Astrocyte of the cerebellum (primary cell): Measurements from ENCODE around the gene AFDN.
A peak's percentile ranks its signal among the peaks of the same experiment; 100 is the strongest.

ENCODE experiments used
- DNase-seq: peaks from one replicate; pipeline ENCODE4 v3.0.0-alpha.2; 2011; ENCODE audit warnings: low read depth
- H3K4me3 ChIP-seq: 2 replicates; pipeline ENCODE4 v1.5.1; 2011; ENCODE audit warnings: mild to moderate bottlenecking, low read depth, low read length, moderate library complexity
- in situ Hi-C: cut with HindIII; loops from 2 replicates; pipeline ENCODE4 v1.10.0; 2017; ENCODE audit warnings: low sequenced_read_pairs
- TF ChIP-seq, protein P1 (sequence below): IDR thresholded peaks from 2 replicates; pipeline ENCODE4 v1.5.1; 2012; ENCODE audit warnings: low read length, low read depth, moderate library complexity, mild to moderate bottlenecking; ENCODE audit errors: missing control alignments

AFDN gene

DNA sequence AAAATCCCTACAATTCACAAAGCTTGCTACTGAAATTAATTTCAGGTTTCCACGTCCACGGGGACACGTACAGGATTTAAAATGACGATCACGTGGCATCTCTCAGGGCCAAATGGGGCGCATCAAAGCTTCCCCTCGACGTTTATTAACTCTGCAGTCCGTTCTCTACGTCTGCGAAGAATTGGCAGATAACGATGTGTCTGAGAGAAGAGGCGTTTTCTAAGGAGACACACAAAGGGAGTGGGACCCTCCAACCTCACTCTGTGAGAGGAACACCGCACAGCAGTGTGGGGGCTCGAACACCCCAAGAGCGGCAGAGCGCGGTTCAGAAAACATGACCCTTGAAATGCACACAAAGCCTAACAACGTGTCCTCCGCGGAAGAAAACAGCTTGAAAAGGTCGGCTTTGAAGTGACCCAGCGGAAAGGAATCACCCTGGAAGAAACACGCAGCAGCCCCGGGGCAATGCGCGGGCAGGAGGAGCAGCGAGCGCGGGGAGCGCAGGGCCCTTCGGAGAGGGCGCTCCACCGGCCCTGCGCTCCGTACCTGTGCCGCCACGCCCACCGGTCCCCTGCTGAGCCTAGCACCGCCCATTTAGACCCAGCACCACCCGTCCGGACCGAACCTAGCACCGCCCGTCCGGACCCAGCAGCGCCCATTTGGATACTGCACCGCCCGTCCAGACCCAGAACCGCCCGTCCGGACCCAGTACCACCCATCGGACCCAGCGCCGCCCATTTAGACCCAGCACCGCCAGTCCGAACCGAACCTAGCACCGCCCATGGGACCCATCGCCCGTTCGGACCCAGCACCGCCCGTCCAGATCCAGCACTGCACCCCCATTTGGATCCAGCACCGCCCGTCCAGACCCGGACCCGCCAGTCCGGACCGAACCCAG is 1.1 kb upstream of the AFDN start:
- peak overlapping the region; percentile 70 for H3K4me3 ChIP-seq
- TF ChIP-seq, protein P1, sequence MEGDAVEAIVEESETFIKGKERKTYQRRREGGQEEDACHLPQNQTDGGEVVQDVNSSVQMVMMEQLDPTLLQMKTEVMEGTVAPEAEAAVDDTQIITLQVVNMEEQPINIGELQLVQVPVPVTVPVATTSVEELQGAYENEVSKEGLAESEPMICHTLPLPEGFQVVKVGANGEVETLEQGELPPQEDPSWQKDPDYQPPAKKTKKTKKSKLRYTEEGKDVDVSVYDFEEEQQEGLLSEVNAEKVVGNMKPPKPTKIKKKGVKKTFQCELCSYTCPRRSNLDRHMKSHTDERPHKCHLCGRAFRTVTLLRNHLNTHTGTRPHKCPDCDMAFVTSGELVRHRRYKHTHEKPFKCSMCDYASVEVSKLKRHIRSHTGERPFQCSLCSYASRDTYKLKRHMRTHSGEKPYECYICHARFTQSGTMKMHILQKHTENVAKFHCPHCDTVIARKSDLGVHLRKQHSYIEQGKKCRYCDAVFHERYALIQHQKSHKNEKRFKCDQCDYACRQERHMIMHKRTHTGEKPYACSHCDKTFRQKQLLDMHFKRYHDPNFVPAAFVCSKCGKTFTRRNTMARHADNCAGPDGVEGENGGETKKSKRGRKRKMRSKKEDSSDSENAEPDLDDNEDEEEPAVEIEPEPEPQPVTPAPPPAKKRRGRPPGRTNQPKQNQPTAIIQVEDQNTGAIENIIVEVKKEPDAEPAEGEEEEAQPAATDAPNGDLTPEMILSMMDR = no peak
- no peak for DNase-seq
- in situ Hi-C loops = no loop called here

DNA sequence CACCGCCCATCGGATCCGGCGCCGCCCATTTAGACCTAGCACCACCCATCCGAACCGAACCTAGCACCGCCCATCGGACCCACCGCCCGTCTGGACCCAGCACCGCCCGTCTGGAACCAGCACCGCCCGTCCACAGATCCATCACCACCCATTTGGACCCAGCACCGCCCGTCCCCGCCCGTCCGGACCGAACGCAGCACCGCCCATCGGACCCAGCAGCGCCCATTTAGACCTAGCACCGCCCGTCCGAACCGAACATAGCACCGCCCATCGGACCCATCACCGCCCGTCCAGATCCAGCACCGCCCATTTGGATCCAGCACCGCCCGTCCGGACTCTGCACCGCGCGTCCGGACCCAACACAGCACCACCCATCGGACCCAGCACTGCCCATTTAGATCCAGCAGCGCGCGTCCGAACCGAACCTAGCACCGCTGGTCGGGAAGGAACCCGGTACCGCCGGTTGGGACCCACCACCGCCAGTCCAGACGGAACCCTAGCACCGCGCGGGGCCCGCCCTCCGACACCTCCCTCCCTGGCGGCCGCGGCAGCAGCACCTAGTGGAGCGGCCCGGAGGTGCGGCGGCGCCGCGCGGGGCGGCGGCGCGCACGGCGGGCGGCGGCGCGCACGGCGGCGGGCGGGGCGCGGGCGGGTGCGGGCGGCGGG is 348 bp upstream of the AFDN start:
- TF ChIP-seq, protein P1 = peak; percentile 45
- no peak for DNase-seq
- in situ Hi-C loops = no loop called here
- H3K4me3 ChIP-seq = peak overlapping the region; percentile 70

DNA sequence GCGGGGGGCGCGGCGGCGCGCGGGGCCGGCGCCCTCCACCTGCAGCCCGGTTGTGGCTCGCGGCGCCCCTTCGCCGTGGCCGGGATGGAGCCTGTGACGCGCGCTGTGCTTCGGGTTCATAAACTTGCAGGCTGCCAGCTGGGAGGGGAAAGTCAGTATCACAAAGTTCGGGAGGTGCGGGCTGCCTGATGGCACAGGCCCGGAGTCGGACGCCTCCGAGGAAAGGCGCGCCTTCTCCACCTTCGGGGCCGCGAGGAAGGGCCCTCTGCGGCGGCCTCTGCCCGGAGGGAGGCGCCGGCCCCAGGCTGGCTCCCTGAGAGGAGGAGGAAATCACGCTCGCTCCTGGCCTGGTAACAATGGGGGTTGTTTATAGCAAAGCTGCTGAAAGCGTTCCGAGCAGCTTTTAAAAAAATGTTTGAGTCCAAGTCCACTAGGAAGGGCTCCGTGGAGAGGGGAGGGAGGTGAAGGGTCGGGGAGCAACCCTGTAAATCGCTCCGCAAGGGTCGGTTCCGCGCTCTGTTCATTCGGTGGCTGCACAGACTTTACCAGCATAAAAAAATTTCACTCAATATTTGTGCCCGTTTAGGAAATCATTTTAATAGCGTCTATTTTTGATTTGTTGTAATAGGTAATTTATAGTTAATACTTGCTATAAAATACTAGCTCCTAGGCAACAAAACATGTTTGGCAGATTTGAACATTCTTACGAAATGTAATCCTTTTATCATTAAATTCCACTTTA is 1.0 kb downstream of the AFDN start:
- in situ Hi-C loops = no loop called here
- TF ChIP-seq, protein P1 = peak; percentile 9
- peak overlapping the region; percentile 70 for H3K4me3 ChIP-seq
- no peak for DNase-seq

DNA sequence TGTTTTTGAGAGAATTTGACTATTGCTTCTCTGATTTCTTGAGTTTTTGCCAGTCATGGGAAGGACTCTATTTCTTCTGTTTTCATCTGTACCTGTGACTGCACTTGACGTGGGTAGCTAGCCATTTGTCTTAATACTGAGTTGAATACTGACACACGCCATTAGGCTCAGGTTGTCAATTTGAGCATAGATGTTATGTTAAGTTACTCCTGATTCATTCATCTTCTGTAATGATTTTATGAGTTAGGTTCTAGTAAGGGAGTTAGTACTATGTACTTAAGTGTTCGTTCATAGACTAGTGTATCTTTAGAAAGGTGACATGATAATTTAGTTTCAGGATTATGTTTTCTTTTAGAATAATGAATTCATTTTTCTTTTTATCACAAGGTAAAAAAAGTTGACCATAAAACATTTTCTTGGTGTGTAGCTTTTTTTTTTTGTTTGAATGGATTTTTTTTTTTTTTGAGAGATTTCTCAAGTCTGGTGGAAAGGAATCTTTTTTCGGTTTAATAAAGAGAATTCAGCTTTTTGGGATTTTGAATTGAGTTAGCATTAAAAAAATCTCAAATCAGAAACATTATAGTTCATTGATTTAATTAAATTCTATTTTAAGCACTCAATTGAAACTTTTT is 1.7 kb downstream of the AFDN start:
- in situ Hi-C loops = no loop called here
- no peak for DNase-seq
- H3K4me3 ChIP-seq = peak overlapping the region; percentile 70
- TF ChIP-seq, protein P1 = no peak

DNA sequence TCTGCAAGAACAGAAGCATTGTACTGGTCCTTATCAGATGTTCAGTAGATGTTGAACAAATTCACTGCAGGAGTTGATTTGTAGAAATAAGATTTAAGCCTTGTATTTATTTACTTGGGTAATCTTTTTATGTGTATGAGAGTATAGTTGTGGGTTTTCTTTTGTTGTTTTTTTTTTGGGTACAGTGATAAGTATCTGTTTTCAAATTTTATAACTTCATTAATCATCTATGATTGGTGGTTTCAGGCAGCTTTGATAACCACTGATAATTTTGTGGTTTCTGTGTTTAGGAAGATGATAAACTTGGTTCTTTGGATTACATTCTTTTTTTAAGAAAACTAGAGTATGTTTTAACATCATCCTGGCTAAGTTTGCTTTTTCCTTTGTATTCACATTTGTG is 2.8 kb downstream of the AFDN start:
- DNase-seq = no peak
- in situ Hi-C loops = no loop called here
- H3K4me3 ChIP-seq = no peak overlapping the region
- TF ChIP-seq, protein P1 = no peak

DNA sequence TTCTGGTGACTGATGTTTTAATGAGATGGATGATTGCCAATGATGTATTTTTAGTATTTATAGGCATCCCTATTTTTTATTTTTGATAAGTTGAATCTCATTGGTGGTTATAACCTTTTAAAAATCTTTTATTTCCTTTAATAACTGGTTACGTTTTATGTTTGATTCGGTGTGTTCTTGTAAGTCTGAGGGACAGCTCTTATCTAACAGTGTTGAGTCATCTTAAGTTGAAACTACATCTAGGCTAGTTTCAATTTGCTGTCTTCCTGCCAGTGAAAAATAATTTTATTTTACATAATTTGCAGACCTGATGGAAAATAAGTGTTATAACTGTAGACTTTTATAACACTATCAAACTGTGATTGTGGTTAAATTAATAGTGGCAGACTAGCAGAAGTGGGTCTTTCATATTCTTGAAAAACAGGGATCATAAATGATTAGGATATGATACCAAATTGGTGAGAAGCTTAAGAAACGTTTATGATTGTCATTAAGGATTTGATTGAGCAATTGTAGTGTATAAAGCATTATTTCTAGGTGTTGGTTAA is 4.6 kb downstream of the AFDN start:
- H3K4me3 ChIP-seq = no peak overlapping the region
- DNase-seq = no peak
- TF ChIP-seq, protein P1 = no peak
- in situ Hi-C loops = no loop called here
